Duodenal mucosa (tissue), 2 donors: ENCODE data around the gene TDP2.
"Not testable (repeated sequence)": the region's sequence is repeated elsewhere in the genome, so short reads cannot be mapped to it uniquely, and the experiment has no call there.

Source experiments
- H3K27ac ChIP-seq: one replicate; pipeline ENCODE4 v1.7.0; 2013; ENCODE audit warnings: low read depth, low read length
- H3K27me3 ChIP-seq, 2 donors: one replicate each; pipeline ENCODE4 v1.7.0; 2013; ENCODE audit warnings: low read length in 2 of 2, control low read depth in 1 of 2; ENCODE audit not compliant: insufficient read depth in 2 of 2, control insufficient read depth in 1 of 2
- H3K36me3 ChIP-seq, 2 donors: one replicate each; pipeline ENCODE4 v1.7.0; 2013; ENCODE audit warnings: low read length in 2 of 2, control low read depth in 1 of 2; ENCODE audit not compliant: insufficient read depth in 2 of 2, control insufficient read depth in 1 of 2
- H3K4me1 ChIP-seq, 2 donors: one replicate each; pipeline ENCODE4 v1.7.0; 2013; ENCODE audit warnings: low read length in 2 of 2, control low read depth in 1 of 2; ENCODE audit not compliant: insufficient read depth in 2 of 2, control insufficient read depth in 1 of 2
- H3K4me3 ChIP-seq, 2 donors: one replicate each; pipeline ENCODE4 v1.7.0; 2013; ENCODE audit warnings: low read length in 2 of 2, low read depth in 1 of 2
- H3K9ac ChIP-seq, 2 donors: one replicate each; pipeline ENCODE4 v1.7.0; 2013; ENCODE audit warnings: low read length in 2 of 2, low read depth in 1 of 2
- H3K9me3 ChIP-seq, 2 donors: one replicate each; pipeline ENCODE4 v1.7.0; 2013; ENCODE audit warnings: low read length in 2 of 2, control low read depth in 1 of 2; ENCODE audit not compliant: control insufficient read depth in 1 of 2

Gene TDP2

GRCh38 chr6:24649691-24650090 is 17.0 kb downstream of the TDP2 start:
- Histone ChIP-seq H3K9me3 (no peaks in the 10 kb centered on the region), H3K4me1 (peaks cover 10 to 13% of the 10 kb centered on the region in 2 donors), H3K27me3 (peaks cover 0 to 2% of the 10 kb centered on the region in 2 donors), H3K36me3 (peaks cover 28 to 39% of the 10 kb centered on the region in 2 donors), H3K27ac (no peak overlapping the region), H3K9ac (no peak overlapping the region), H3K4me3 (no peak overlapping the region)

GRCh38 chr6:24648276-24648675 is 18.4 kb downstream of the TDP2 start:
- no peaks in the 10 kb centered on the region for H3K9me3 ChIP-seq
- peaks cover 21 to 33% of the 10 kb centered on the region in 2 donors for H3K36me3 ChIP-seq
- H3K4me1 ChIP-seq, result peaks cover 10 to 13% of the 10 kb centered on the region in 2 donors
- H3K4me3 ChIP-seq, result no peak overlapping the region
- H3K27me3 ChIP-seq, result peaks cover 5 to 12% of the 10 kb centered on the region in 2 donors
- H3K9ac ChIP-seq, result no peak overlapping the region
- no peak overlapping the region for H3K27ac ChIP-seq

GRCh38 chr6:24646771-24647170 is 19.9 kb downstream of the TDP2 start:
- no peak overlapping the region for H3K9ac ChIP-seq
- peaks cover 14 to 18% of the 10 kb centered on the region in 2 donors for H3K36me3 ChIP-seq
- peaks cover 5 to 12% of the 10 kb centered on the region in 2 donors for H3K27me3 ChIP-seq
- H3K4me3 ChIP-seq, result no peak overlapping the region
- H3K27ac ChIP-seq, result no peak overlapping the region
- H3K4me1 ChIP-seq, result peaks cover 10 to 13% of the 10 kb centered on the region in 2 donors
- H3K9me3 ChIP-seq, result no peaks in the 10 kb centered on the region

- H3K4me1 ChIP-seq, result peaks cover 10 to 13% of the 10 kb centered on the region in 2 donors
- no peak overlapping the region for H3K4me3 ChIP-seq
- no peaks in the 10 kb centered on the region for H3K9me3 ChIP-seq
These were observed 22.3 kb downstream of the TDP2 start for GRCh38 chr6:24644377-24644776.

GRCh38 chr6:24643920-24644319 is 22.8 kb downstream of the TDP2 start:
- Histone ChIP-seq H3K9ac (no peak overlapping the region), H3K27me3 (peaks cover 5 to 12% of the 10 kb centered on the region in 2 donors), H3K4me1 (peaks cover 10 to 13% of the 10 kb centered on the region in 2 donors), H3K27ac (no peak overlapping the region), H3K36me3 (no peaks in the 10 kb centered on the region), H3K9me3 (no peaks in the 10 kb centered on the region), H3K4me3 (no peak overlapping the region)

More at GRCh38 chr6:24644377-24644776, 22.3 kb downstream of the TDP2 start:
- H3K36me3 ChIP-seq, result no peaks in the 10 kb centered on the region
- no peak overlapping the region for H3K9ac ChIP-seq
- no peak overlapping the region for H3K27ac ChIP-seq
- H3K27me3 ChIP-seq, result peaks cover 5 to 12% of the 10 kb centered on the region in 2 donors

- H3K27me3 ChIP-seq, result peaks cover 5 to 12% of the 10 kb centered on the region in 2 donors
- no peak overlapping the region for H3K9ac ChIP-seq
- H3K4me1 ChIP-seq, result peaks cover 10 to 13% of the 10 kb centered on the region in 2 donors
- no peaks in the 10 kb centered on the region for H3K9me3 ChIP-seq
- no peak overlapping the region for H3K27ac ChIP-seq
- H3K36me3 ChIP-seq, result no peaks in the 10 kb centered on the region
- no peak overlapping the region for H3K4me3 ChIP-seq
These were observed 24.6 kb downstream of the TDP2 start for GRCh38 chr6:24642061-24642460.

GRCh38 chr6:24640631-24641030 is 26.1 kb downstream of the TDP2 start:
- peaks cover 5 to 12% of the 10 kb centered on the region in 2 donors for H3K27me3 ChIP-seq
- not testable (repeated sequence) for H3K27ac ChIP-seq

GRCh38 chr6:24640166-24640565 is 26.5 kb downstream of the TDP2 start:
- Histone ChIP-seq H3K9me3 (peaks cover 0 to 3% of the 10 kb centered on the region in 2 donors), H3K27me3 (peaks cover 5 to 12% of the 10 kb centered on the region in 2 donors), H3K9ac (no peak overlapping the region), H3K36me3 (no peaks in the 10 kb centered on the region), H3K27ac (no peak overlapping the region), H3K4me3 (no peak overlapping the region), H3K4me1 (peaks cover 0 to under 1% of the 10 kb centered on the region in 2 donors)

More at GRCh38 chr6:24640631-24641030, 26.1 kb downstream of the TDP2 start:
- not testable (repeated sequence) for H3K9me3 ChIP-seq, H3K36me3 ChIP-seq, H3K9ac ChIP-seq, H3K4me3 ChIP-seq, H3K4me1 ChIP-seq

- peaks cover 0 to 3% of the 10 kb centered on the region in 2 donors for H3K9me3 ChIP-seq
- H3K4me3 ChIP-seq, result no peak overlapping the region
- no peaks in the 10 kb centered on the region for H3K27me3 ChIP-seq
- no peak overlapping the region for H3K9ac ChIP-seq
- no peaks in the 10 kb centered on the region for H3K4me1 ChIP-seq
- H3K36me3 ChIP-seq, result no peaks in the 10 kb centered on the region
- H3K27ac ChIP-seq, result no peak overlapping the region
These were observed 30.0 kb downstream of the TDP2 start for GRCh38 chr6:24636681-24637080.

GRCh38 chr6:24632573-24632972 is 34.1 kb downstream of the TDP2 start:
- Histone ChIP-seq H3K36me3 (no peaks in the 10 kb centered on the region), H3K27me3 (no peaks in the 10 kb centered on the region), H3K27ac (no peak overlapping the region), H3K9ac (no peak overlapping the region), H3K9me3 (peaks cover 0 to 3% of the 10 kb centered on the region in 2 donors), H3K4me3 (no peak overlapping the region), H3K4me1 (no peaks in the 10 kb centered on the region)

GRCh38 chr6:24631671-24632070 is 35.0 kb downstream of the TDP2 start:
- Histone ChIP-seq H3K36me3 (no peaks in the 10 kb centered on the region), H3K4me3 (no peak overlapping the region), H3K9me3 (peaks cover 0 to 3% of the 10 kb centered on the region in 2 donors), H3K9ac (no peak overlapping the region), H3K27ac (no peak overlapping the region), H3K4me1 (no peaks in the 10 kb centered on the region), H3K27me3 (no peaks in the 10 kb centered on the region)
